Measurements from ENCODE around the gene HHIPL1.

Gene HHIPL1

GRCh38 chr14:99720941-99721791 lies 76.2 kb downstream of the HHIPL1 start:
- Histone ChIP-seq H3K27me3 (ENCODE audit: control insufficient read depth in 2 of 2, insufficient read depth in 2 of 2, low read length in 2 of 2) (peaks cover 0 to 3% of the 10 kb centered on the region in 2 donors), H3K36me3 (ENCODE audit: control insufficient read depth in 2 of 2, insufficient read depth in 2 of 2, low read length in 2 of 2) (no peaks in the 10 kb centered on the region), H3K4me1 (ENCODE audit: control insufficient read depth in 2 of 2, insufficient read depth in 2 of 2, low read length in 2 of 2) (no peaks in the 10 kb centered on the region), H3K9me3 (ENCODE audit: control insufficient read depth in 2 of 2, low read length in 2 of 2) (no peaks in the 10 kb centered on the region), H3K27ac (ENCODE audit: low read depth in 2 of 2, low read length in 2 of 2) (no peak overlapping the region), H3K4me3 (ENCODE audit: low read length in 2 of 2) (no peak overlapping the region), H3K9ac (ENCODE audit: low read depth in 1 of 2, low read length in 2 of 2) (no peak overlapping the region)

DNA sequence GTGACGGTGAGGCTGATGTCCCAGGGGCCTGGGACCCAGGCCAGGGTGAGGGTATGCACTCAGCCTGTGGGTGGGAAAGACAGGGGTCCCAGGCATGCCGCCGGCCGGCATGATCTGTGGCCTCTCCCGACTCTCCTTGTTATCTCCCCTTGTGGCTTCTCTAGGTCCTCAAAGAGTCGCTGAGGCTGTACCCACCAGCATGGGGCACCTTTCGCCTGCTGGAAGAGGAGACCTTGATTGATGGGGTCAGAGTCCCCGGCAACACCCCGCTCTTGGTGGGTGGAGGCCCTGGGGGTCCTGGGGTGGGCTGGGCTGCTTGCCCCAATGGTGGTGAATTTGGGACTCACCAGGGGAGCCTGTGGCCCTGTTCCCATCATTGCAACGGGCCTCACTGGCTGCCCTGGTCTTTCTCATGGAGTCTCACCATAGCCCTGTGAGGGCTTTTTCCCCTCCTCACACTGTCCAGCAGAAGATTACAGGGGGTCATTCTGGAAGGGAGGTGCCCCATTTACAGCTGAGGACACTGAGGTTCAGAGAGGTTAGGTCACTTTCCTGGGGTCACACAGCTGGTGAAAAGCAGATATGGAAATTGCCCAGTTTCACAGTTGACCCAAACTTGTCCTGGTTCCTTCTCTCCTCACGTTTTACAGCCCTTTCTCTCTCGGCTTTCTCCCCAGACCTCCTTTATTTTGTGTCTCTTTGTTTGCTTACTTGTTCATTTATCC lies 77.0 kb downstream of the HHIPL1 start:
- no peaks in the 10 kb centered on the region for H3K9me3 ChIP-seq (ENCODE audit: control insufficient read depth in 2 of 2, low read length in 2 of 2)
- no peak overlapping the region for H3K4me3 ChIP-seq (ENCODE audit: low read length in 2 of 2)

DNA sequence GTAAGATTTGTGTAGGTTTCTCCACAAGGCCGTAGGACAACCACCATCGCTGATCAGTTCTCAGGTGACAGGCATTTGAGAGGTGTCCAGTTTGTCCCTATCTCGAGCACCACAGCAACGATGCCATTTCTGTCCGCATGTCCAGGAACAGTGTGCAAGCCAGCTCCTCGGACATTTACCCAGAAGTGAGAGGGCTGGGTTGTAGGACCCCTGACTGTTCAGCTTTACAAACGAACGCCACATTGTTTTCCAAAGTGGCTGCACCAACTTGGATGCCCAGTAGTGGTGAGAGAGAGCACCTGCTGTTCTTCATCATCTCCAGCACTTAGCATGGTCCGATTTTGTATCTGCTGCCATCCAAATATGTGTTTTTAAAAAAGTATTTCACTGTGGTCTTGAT lies 77.8 kb downstream of the HHIPL1 start:
- Histone ChIP-seq H3K4me3 (ENCODE audit: low read length in 2 of 2) (no peak overlapping the region), H3K27me3 (ENCODE audit: control insufficient read depth in 2 of 2, insufficient read depth in 2 of 2, low read length in 2 of 2) (peaks cover 0 to 3% of the 10 kb centered on the region in 2 donors), H3K4me1 (ENCODE audit: control insufficient read depth in 2 of 2, insufficient read depth in 2 of 2, low read length in 2 of 2) (no peaks in the 10 kb centered on the region), H3K27ac (ENCODE audit: low read depth in 2 of 2, low read length in 2 of 2) (no peak overlapping the region), H3K9ac (ENCODE audit: low read depth in 1 of 2, low read length in 2 of 2) (no peak overlapping the region), H3K36me3 (ENCODE audit: control insufficient read depth in 2 of 2, insufficient read depth in 2 of 2, low read length in 2 of 2) (no peaks in the 10 kb centered on the region), H3K9me3 (ENCODE audit: control insufficient read depth in 2 of 2, low read length in 2 of 2) (no peaks in the 10 kb centered on the region)

More for the DNA sequence above, 77.0 kb downstream of the HHIPL1 start:
- H3K36me3 ChIP-seq (ENCODE audit: control insufficient read depth in 2 of 2, insufficient read depth in 2 of 2, low read length in 2 of 2): no peaks in the 10 kb centered on the region
- H3K9ac ChIP-seq (ENCODE audit: low read depth in 1 of 2, low read length in 2 of 2): no peak overlapping the region
- no peaks in the 10 kb centered on the region for H3K4me1 ChIP-seq (ENCODE audit: control insufficient read depth in 2 of 2, insufficient read depth in 2 of 2, low read length in 2 of 2)
- no peak overlapping the region for H3K27ac ChIP-seq (ENCODE audit: low read depth in 2 of 2, low read length in 2 of 2)
- peaks cover 0 to 3% of the 10 kb centered on the region in 2 donors for H3K27me3 ChIP-seq (ENCODE audit: control insufficient read depth in 2 of 2, insufficient read depth in 2 of 2, low read length in 2 of 2)

GRCh38 chr14:99724196-99724891 lies 79.4 kb downstream of the HHIPL1 start:
- Histone ChIP-seq H3K9ac (ENCODE audit: low read depth in 1 of 2, low read length in 2 of 2) (no peak overlapping the region), H3K4me3 (ENCODE audit: low read length in 2 of 2) (no peak overlapping the region), H3K36me3 (ENCODE audit: control insufficient read depth in 2 of 2, insufficient read depth in 2 of 2, low read length in 2 of 2) (no peaks in the 10 kb centered on the region), H3K27me3 (ENCODE audit: control insufficient read depth in 2 of 2, insufficient read depth in 2 of 2, low read length in 2 of 2) (peaks cover 0 to 3% of the 10 kb centered on the region in 2 donors), H3K9me3 (ENCODE audit: control insufficient read depth in 2 of 2, low read length in 2 of 2) (no peaks in the 10 kb centered on the region), H3K4me1 (ENCODE audit: control insufficient read depth in 2 of 2, insufficient read depth in 2 of 2, low read length in 2 of 2) (no peaks in the 10 kb centered on the region), H3K27ac (ENCODE audit: low read depth in 2 of 2, low read length in 2 of 2) (no peak overlapping the region)

- no peak overlapping the region for H3K27ac ChIP-seq (ENCODE audit: low read depth in 2 of 2, low read length in 2 of 2)
- H3K4me1 ChIP-seq (ENCODE audit: control insufficient read depth in 2 of 2, insufficient read depth in 2 of 2, low read length in 2 of 2): no peaks in the 10 kb centered on the region
- H3K36me3 ChIP-seq (ENCODE audit: control insufficient read depth in 2 of 2, insufficient read depth in 2 of 2, low read length in 2 of 2): no peaks in the 10 kb centered on the region
- no peak overlapping the region for H3K4me3 ChIP-seq (ENCODE audit: low read length in 2 of 2)
- H3K9ac ChIP-seq (ENCODE audit: low read depth in 1 of 2, low read length in 2 of 2): no peak overlapping the region
- peaks cover 0 to 3% of the 10 kb centered on the region in 2 donors for H3K27me3 ChIP-seq (ENCODE audit: control insufficient read depth in 2 of 2, insufficient read depth in 2 of 2, low read length in 2 of 2)
- H3K9me3 ChIP-seq (ENCODE audit: control insufficient read depth in 2 of 2, low read length in 2 of 2): no peaks in the 10 kb centered on the region
These were observed 80.2 kb downstream of the HHIPL1 start for GRCh38 chr14:99724939-99725773.

DNA sequence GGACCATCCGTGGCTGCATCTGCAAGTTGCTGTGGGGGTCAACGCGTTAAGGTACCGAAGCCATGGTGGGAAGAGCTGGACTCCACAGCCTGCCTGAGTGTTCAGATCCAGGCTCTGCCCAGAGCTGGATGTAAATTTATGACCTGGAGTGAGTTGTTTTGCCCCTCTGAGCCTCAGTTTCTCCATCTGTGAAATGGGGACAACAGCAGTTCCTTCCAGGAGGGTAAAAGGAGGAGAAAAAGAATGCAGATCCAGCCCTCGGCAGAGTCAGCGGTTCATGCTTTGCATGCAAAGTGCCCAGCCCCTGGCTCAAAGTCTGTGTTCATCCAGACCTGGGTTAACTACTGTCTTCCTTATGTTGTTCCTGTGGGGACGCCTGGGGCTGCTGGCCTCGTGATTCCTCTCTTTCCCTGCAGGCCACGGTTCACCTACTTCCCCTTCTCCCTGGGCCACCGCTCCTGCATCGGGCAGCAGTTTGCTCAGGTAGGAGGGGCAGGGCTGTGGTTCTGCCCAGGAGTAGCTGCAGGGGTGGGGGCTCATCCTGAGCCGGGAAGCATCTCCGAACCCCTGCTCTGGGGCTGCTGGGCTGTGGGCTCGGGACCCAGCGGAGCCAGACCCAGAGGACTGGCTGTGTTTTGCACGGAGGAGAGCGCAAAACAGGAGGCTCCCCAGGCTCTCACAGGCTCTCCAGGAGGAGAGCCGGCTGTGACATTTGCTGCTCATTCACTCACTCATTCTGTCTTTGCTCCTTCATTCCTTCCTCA lies 81.0 kb downstream of the HHIPL1 start:
- Histone ChIP-seq H3K9me3 (ENCODE audit: control insufficient read depth in 2 of 2, low read length in 2 of 2) (no peaks in the 10 kb centered on the region), H3K27ac (ENCODE audit: low read depth in 2 of 2, low read length in 2 of 2) (no peak overlapping the region), H3K9ac (ENCODE audit: low read depth in 1 of 2, low read length in 2 of 2) (no peak overlapping the region), H3K27me3 (ENCODE audit: control insufficient read depth in 2 of 2, insufficient read depth in 2 of 2, low read length in 2 of 2) (peaks cover 1 to 3% of the 10 kb centered on the region in 2 donors), H3K4me1 (ENCODE audit: control insufficient read depth in 2 of 2, insufficient read depth in 2 of 2, low read length in 2 of 2) (peaks cover 0 to 3% of the 10 kb centered on the region in 2 donors), H3K4me3 (ENCODE audit: low read length in 2 of 2) (no peak overlapping the region), H3K36me3 (ENCODE audit: control insufficient read depth in 2 of 2, insufficient read depth in 2 of 2, low read length in 2 of 2) (no peaks in the 10 kb centered on the region)

DNA sequence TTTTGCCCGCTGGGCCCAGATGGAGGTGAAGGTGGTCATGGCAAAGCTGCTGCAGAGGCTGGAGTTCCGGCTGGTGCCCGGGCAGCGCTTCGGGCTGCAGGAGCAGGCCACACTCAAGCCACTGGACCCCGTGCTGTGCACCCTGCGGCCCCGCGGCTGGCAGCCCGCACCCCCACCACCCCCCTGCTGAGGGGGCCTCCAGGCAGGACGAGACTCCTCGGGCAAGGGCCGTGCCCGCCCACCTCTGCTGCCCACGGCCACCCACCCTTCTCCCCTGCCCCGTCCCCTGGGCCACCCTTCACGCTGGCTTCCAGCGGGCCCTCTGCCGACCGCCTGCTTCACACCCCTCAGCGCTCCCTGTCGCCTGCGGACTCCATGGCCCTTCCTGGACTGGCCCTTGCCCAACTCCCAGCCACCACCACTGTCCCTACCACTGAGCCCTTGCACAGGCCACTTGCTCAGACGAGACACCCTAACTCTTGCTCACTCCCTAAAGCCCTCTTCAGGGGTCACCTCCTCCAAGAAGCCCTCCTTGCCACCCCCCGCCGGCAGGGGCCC lies 81.7 kb downstream of the HHIPL1 start:
- H3K36me3 ChIP-seq (ENCODE audit: control insufficient read depth in 2 of 2, insufficient read depth in 2 of 2, low read length in 2 of 2): no peaks in the 10 kb centered on the region
- no peak overlapping the region for H3K27ac ChIP-seq (ENCODE audit: low read depth in 2 of 2, low read length in 2 of 2)
- no peaks in the 10 kb centered on the region for H3K9me3 ChIP-seq (ENCODE audit: control insufficient read depth in 2 of 2, low read length in 2 of 2)
- no peak overlapping the region for H3K9ac ChIP-seq (ENCODE audit: low read depth in 1 of 2, low read length in 2 of 2)
- peaks cover 3 to 5% of the 10 kb centered on the region in 2 donors for H3K27me3 ChIP-seq (ENCODE audit: control insufficient read depth in 2 of 2, insufficient read depth in 2 of 2, low read length in 2 of 2)
- H3K4me1 ChIP-seq (ENCODE audit: control insufficient read depth in 2 of 2, insufficient read depth in 2 of 2, low read length in 2 of 2): peaks cover 0 to 3% of the 10 kb centered on the region in 2 donors
- H3K4me3 ChIP-seq (ENCODE audit: low read length in 2 of 2): no peak overlapping the region

DNA sequence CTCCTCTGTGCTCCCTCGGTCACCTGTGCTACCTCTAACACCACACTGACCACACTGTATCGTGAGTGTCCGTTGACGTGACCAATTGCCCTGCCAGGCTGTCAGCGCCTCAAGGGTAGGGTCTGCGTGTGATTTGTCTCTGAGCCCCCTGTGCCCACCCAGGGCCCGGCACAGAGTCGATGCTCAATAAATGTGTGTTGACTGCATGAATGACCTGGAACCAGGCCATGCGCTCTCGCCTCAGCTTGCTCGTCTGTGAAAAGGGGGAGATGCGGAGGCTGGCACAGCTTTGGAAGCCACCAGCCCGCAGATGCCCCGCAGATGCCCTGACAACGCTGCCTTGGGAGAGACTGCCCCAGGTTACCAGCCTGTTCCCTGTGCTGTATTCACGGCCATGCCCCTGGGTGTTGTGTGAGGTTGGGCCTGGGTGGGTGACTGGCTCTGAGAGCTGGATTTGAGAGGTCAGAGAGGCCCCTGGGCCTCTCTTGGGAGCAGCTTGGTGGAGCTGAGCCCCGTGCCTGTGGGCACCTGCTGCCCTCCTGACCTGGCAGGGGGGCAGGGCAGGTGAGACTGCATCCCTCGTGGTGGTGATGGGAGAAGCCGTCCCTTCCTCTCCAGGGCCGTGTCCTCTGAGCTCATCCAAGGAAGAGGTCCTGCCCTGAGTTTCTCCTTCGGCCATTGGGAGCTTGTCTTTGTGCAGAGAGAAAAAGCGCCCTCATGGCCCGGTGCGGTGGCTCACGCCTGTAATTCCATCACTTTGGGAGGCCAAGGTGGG lies 82.4 kb downstream of the HHIPL1 start:
- H3K9ac ChIP-seq (ENCODE audit: low read depth in 1 of 2, low read length in 2 of 2): no peak overlapping the region
- H3K4me1 ChIP-seq (ENCODE audit: control insufficient read depth in 2 of 2, insufficient read depth in 2 of 2, low read length in 2 of 2): peaks cover 0 to 3% of the 10 kb centered on the region in 2 donors
- peaks cover 0 to 5% of the 10 kb centered on the region in 2 donors for H3K27me3 ChIP-seq (ENCODE audit: control insufficient read depth in 2 of 2, insufficient read depth in 2 of 2, low read length in 2 of 2)
- no peaks in the 10 kb centered on the region for H3K36me3 ChIP-seq (ENCODE audit: control insufficient read depth in 2 of 2, insufficient read depth in 2 of 2, low read length in 2 of 2)
- H3K4me3 ChIP-seq (ENCODE audit: low read length in 2 of 2): no peak overlapping the region
- no peaks in the 10 kb centered on the region for H3K9me3 ChIP-seq (ENCODE audit: control insufficient read depth in 2 of 2, low read length in 2 of 2)
- H3K27ac ChIP-seq (ENCODE audit: low read depth in 2 of 2, low read length in 2 of 2): no peak overlapping the region
